Left hindlimb (tissue), 1 donor: ENCODE results near the gene PHLDB2.
A peak's percentile ranks its signal among the peaks of the same experiment; 100 is the strongest.

Experiments used
- DNase-seq: peaks from one replicate; pipeline ENCODE4 v3.0.0-alpha.2; 2018

The PHLDB2 gene

GRCh38 chr3:112002096-112002971 is 143.3 kb downstream of the PHLDB2 start:
- DNase-seq: no peak

GRCh38 chr3:112003321-112004080 is 144.4 kb downstream of the PHLDB2 start:
- DNase-seq: no peak

- no peak for DNase-seq
Measured at GRCh38 chr3:112004187-112004586, 145.1 kb downstream of the PHLDB2 start.

GRCh38 chr3:112004669-112005068 is 145.6 kb downstream of the PHLDB2 start:
- DNase-seq: no peak

- DNase-seq: no peak
Measured at GRCh38 chr3:112005091-112005672, 146.1 kb downstream of the PHLDB2 start.

GRCh38 chr3:112007633-112008032 is 148.6 kb downstream of the PHLDB2 start:
- DNase-seq: no peak

GRCh38 chr3:112009670-112010069 is 150.6 kb downstream of the PHLDB2 start:
- no peak for DNase-seq

GRCh38 chr3:112010636-112011035 is 151.6 kb downstream of the PHLDB2 start:
- DNase-seq: no peak

GRCh38 chr3:112011376-112011940 is 152.4 kb downstream of the PHLDB2 start:
- no peak for DNase-seq

GRCh38 chr3:112012205-112012992 is 153.3 kb downstream of the PHLDB2 start:
- DNase-seq: no peak

- DNase-seq: peak; percentile 71
Measured at GRCh38 chr3:112013058-112013783, 154.2 kb downstream of the PHLDB2 start.

GRCh38 chr3:112013784-112014143 is 154.7 kb downstream of the PHLDB2 start:
- no peak for DNase-seq

- no peak for DNase-seq
Measured at GRCh38 chr3:112017091-112017490, 158.0 kb downstream of the PHLDB2 start.

GRCh38 chr3:112018712-112019111 is 159.6 kb downstream of the PHLDB2 start:
- DNase-seq: no peak

GRCh38 chr3:112019716-112020115 is 160.7 kb downstream of the PHLDB2 start:
- no peak for DNase-seq

- DNase-seq: no peak
Measured at GRCh38 chr3:112020674-112021085, 161.6 kb downstream of the PHLDB2 start.
